T-helper 2 cell treated with Interferon-gamma antibody and Interleukin-4, amounts not matched to agents 100 ng/mL and 5 ng/mL, for 36 hours (primary cell): ENCODE results near the gene LCE1C. TPM values are rescaled to one million over a fixed set of nuclear protein-coding genes. Genes with fewer than 3 reads are reported as not detected.

Experiments
- intact Hi-C: fragments of 100-400 bp; cut with micrococcal nuclease; formaldehyde crosslinking; loops from one replicate; pipeline ENCODE4 v1.15.1; 2023
- total RNA-seq: library from RNA; stranded (reverse); gene quantifications from 2 replicates; pipeline ENCODE4 v1.2.3, GENCODE V29; 2022

LCE1C gene, protein sequence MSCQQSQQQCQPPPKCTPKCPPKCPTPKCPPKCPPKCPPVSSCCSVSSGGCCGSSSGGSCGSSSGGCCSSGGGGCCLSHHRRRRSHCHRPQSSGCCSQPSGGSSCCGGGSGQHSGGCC
- not detected in 2 replicates for total RNA-seq

DNA sequence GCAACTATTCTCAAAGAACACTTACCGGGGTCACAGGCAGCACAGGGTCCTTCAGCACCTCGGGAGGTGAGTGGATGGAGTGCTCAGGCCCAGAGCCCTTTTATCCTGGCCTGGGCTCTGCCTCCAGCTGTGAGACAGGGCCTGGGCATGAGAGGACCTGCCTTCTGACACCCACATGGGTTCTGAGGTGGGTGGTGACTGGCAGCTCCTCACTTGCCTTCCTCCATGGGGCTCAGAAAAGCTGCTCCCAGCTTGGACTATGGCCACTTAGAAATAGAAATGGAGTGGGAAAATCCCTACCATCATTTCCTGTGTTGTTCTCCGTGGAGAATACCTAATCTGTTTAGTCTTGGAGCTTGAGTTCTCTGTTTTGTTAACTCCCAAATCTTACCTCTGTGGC is at the start of gene LCE1C:
Gene LCE1C, minus strand, starts transcription at position 76 of the 400 bp plus-strand sequence. CDS start 1,173 bp downstream, outside the sequence.
- intact Hi-C loops: no loop called here

- intact Hi-C loops: no loop called here
Observed at GRCh38 chr1:152855661-152856060, 49.2 kb upstream of the LCE1C start.

DNA sequence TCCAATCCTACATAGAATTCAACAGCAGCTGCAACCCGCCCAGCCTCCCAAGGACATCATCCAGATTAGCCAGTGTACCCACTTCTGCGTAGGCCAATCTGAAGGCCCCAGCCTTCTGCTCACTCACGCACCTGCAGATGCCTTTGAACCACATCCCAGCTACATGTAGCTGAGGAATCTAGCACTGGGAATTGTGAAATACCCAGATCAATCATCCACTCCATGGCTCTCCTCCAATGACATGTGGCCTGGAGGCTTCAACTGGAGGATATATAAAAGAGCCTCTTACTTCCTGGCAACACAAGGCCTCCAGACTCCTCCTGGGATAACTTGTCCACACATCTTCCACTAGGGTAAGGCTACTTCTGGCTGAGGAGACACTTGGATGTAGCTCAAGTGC is 36.1 kb upstream of the LCE1C start, which contains the start of gene LCE6A:
Gene LCE6A, plus strand, starts transcription at position 301 of the 400 bp plus-strand sequence. CDS start 665 bp downstream, outside the sequence.
- intact Hi-C loops: no loop called here

GRCh38 chr1:152836870-152837269 is 30.4 kb upstream of the LCE1C start:
- intact Hi-C loops: no loop called here

GRCh38 chr1:152827173-152827572 is 20.7 kb upstream of the LCE1C start, which contains the start of gene LCE1A:
Gene LCE1A, plus strand, starts transcription at chr1:152827473. Its CDS starts 0 bp downstream, at chr1:152827473.
- intact Hi-C loops: no loop called here

DNA sequence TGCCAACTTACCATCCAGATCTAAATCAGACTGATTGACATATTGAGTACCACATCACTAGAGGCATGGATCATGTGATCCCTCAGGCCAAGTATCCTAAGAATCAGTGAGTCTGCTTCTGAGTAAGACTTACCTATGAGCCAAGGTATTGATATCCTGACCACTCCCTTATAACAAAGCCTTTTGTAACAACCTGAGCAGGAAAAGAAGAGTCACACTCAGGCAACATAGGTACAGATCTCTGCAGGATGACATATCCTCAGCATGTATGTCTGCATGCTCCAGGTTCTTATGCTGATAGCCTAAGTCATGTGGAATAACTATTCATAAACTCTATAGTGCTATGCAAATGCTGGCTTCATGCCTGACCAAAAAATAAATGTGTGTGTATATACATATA is 18.5 kb upstream of the LCE1C start:
- intact Hi-C loops: no loop called here

GRCh38 chr1:152823294-152823693 is 16.8 kb upstream of the LCE1C start:
- intact Hi-C loops: no loop called here

- intact Hi-C loops: no loop called here
Observed at GRCh38 chr1:152817309-152817708, 10.9 kb upstream of the LCE1C start.

DNA sequence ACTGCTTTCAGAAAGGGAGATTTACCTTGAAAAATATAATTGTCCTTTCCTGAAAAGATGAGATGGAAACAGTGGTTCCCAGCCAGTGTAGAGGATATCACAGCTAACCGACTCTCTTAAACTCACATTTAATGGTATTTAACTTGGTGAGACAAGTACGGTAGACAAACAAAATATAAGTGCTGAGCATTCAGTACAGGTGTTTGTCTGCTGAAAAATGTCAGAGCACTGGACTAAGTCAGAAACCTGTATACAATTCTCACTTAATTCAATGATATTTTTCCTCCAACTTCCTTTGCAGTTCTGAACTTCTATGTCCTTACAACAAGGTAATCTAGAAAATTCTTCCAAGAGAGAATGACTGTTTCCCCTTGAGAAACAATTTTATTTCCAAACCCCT is 5.2 kb upstream of the LCE1C start, which contains the start of gene LCE1B:
Gene LCE1B, plus strand, starts transcription at position 301 of the 400 bp plus-strand sequence. CDS start 476 bp downstream, outside the sequence.
- intact Hi-C loops: no loop called here

DNA sequence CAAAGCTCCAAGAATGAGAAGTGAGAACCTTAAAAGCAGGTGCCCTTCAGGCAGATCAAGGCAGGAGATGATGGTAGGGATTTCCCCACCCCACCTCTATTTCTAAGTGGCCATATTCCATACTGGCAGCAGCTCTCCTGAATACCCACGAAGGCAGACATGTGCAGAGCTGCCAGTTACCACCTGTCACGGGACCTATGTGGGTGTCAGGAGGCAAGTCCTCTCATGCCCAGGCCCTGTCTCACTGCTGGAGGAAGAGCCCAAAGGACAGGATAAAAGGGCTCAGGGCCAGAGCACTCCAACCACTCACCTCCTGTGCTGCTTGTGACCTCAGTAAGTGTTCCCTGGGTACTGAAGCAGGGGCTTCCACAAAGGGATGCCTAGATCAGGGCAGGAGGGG is 4.6 kb upstream of the LCE1C start:
- intact Hi-C loops: no loop called here

DNA sequence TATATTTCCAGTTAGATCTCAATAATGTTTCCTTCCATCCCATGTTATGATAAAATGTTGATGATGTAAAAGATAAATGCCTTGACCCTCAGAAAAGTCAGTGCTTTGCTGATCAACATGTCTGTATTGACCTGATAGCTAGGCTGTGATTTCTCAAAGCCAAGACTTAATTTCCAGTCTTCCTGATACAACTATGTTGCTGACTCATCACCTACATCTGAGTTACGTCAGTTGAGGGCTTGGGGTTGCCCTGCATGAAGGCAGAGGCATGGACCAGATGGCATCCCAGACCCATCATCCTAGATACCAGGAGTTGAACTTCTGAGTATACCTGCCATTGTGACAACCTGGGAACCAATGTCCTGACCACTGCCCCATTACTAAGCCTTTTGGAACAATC is 5.1 kb downstream of the LCE1C start:
- intact Hi-C loops: no loop called here

DNA sequence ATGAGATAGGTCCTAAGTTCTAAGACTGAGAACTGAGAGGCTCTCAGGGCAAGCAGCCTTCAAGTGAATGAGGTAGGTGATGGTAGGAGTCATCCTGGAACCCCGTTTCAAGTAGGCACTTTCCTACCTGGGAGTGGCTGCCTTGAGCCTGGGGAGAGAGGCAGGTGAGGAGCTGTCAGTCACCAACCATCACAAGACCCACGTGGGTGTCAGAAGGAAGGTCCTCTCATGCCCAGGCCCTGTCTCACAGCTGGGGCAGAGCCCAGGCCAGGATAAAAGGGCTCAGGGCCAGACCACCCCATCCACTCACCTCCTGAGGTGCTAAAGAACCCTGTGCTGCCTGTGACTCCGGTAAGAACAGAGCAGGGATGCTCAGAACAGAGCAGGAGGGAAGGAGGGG is 10.0 kb downstream of the LCE1C start, which contains the start of gene LCE1D:
Gene LCE1D, plus strand, starts transcription at position 301 of the 400 bp plus-strand sequence. CDS start 1,074 bp downstream, outside the sequence.
- intact Hi-C loops: no loop called here

GRCh38 chr1:152795686-152796085 is 10.8 kb downstream of the LCE1C start:
- intact Hi-C loops: no loop called here

GRCh38 chr1:152786077-152786476 is 20.4 kb downstream of the LCE1C start, which contains the start of gene LCE1E:
Gene LCE1E, plus strand, starts transcription at chr1:152786257. Its CDS starts 1,043 bp downstream, at chr1:152787300.
- intact Hi-C loops: no loop called here

DNA sequence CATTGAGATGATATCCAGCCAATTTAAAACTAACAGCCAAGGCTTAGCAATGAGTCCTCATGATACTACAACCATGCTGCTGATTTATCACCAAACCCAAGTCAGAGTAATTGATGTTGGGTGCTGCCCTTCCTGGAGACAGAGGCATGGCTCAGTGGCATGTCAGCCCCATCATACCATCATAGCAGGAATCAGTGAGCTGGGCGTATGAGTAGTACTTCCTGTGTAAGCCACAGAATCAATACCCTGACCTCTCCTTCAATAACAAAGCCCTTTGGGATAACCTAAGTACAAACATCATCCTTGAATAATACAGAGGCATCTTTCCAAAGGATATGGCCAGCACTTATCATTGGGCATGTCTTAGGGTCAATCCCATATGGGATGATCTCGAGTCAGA is 23.4 kb downstream of the LCE1C start:
- intact Hi-C loops: no loop called here

DNA sequence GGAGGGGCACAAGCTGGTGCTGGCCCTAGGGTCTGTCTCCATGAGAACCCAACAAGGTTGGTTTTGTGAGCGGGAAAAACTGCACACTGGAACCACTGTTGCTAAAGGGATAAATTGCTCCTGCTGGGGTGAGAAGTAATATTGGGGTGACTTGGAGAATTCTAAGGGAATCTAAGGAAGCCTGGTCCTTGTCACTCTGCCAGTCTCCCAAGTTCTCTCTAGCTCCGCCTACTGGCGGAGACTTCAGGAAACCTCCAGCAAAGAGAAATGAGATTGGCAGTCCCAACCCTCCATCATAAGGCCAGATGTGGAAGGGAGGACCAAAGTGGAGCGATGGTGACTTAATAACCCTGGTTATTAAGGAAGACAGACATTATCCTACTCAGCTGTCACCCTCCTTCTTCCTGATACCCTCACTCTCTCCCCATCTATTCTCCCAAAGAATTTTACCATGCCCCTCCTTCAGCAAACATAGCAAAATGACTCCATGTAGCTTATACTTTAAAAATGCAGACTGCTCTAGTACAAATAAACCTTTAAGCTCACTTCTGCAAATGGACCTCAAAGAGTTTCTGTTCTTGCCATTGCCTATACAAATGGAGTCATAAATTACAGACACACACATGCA is 28.8 kb downstream of the LCE1C start:
- intact Hi-C loops: no loop called here

DNA sequence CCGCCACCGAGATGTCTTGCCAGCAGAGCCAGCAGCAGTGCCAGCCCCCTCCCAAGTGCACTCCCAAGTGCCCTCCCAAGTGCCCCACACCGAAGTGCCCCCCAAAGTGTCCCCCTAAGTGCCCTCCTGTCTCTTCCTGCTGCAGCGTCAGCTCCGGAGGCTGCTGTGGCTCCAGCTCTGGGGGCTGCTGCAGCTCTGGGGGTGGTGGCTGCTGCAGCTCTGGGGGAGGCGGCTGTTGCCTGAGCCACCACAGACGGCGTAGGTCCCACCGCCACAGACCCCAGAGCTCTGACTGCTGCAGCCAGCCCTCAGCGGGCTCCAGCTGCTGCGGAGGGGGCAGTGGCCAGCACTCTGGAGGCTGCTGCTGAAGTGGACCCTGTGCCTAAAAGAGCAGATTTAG is 30.1 kb downstream of the LCE1C start:
- intact Hi-C loops: no loop called here

DNA sequence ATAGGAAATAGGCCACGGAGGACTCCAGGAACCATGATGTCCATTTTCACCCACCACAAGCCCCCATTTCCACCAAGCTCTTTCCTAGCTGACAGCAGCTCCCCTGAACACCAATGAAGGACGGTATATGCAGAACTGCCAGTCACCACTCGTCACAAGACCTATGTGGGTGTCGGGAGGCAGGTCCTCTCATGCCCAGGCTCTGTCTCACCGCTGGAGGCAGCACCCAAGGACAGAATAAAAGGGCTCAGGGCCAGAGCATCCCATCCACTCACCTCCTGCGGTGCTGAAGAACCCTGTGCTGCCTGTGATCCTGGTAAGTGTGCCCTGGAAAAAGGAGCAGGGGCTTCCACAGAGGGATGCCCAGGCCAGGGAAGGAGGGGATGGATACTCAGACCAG is 31.6 kb downstream of the LCE1C start, which contains the start of gene LCE1F:
Gene LCE1F, plus strand, starts transcription at position 266 of the 400 bp plus-strand sequence. CDS start 1,232 bp downstream, outside the sequence.
- intact Hi-C loops: no loop called here

- intact Hi-C loops: no loop called here
Observed at GRCh38 chr1:152770411-152770810, 36.0 kb downstream of the LCE1C start.

DNA sequence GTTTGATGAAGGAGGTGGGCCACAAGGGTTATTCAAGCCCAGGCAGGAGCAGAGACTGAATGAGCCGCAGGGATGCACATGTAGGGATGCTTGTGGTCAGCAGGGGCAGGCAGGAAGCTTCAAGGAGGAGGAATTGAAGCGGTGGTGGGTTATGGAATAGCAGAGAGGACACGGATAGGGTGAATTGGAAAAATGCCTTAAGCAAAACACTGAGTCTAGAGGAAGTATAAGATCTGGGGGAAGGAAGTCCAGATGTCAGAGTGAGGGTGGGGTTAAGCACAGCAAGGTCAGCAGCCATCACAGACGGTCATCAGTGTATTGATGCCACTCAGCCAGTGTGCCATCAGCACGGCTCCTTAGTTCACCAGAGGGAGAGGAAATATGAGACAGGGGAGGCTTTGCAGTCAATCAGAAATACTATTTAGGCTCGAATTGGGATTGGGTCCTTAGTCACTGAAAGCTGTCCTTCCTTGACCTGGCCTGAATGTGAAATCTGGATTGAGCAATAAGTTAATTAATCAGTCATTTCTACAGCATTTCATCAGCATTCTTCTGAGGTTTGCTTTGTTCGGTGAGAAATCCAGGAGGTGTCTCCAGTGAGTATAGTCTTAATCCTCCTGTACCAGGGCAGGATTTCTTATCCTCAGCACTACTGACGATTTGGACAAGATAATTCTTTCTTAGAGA is 37.5 kb downstream of the LCE1C start:
- intact Hi-C loops: no loop called here

GRCh38 chr1:152761609-152762213 is 44.7 kb downstream of the LCE1C start:
- intact Hi-C loops: no loop called here
